HEK293 (cell line): ENCODE results near the gene MED13L.

ENCODE experiments used
- CTCF ChIA-PET: fragments of 350-600 bp; formaldehyde crosslinking; extraction: SDS; loops from one replicate; lab custom pipeline; 2021; ENCODE audit warnings: antibody characterized with exemption; lab: Yijun Ruan, JAX
- POLR2A ChIA-PET: fragments of 300-600 bp; formaldehyde crosslinking; extraction: SDS; loops from one replicate; lab custom pipeline; 2020; ENCODE audit warnings: antibody characterized with exemption, inconsistent platforms; lab: Yijun Ruan, JAX
- H3K27ac ChIP-seq: fragments of 200-500 bp; sonication (Bioruptor generic); 2 replicates; pipeline ENCODE4 v1.5.1; 2014; ENCODE audit warnings: low read depth, low read length, control low read depth, inconsistent platforms; ENCODE audit errors: extremely low read depth
- H3K36me3 ChIP-seq, 2 experiments: fragments of 200-500 bp in 1 of 2; sonication (Bioruptor generic) in 1 of 2; 1 replicate in 1 of 2; 2 replicates in 1 of 2; pipeline ENCODE4 v1.5.1; 2014 to 2017; ENCODE audit warnings: inconsistent platforms in 2 of 2, low read length in 2 of 2; ENCODE audit not compliant: control insufficient read depth in 2 of 2, insufficient read depth in 1 of 2
- H3K4me1 ChIP-seq: fragments of 200-500 bp; sonication (Bioruptor generic); 2 replicates; pipeline ENCODE4 v1.5.1; 2014; ENCODE audit warnings: mild to moderate bottlenecking, low read length, inconsistent platforms; ENCODE audit not compliant: control insufficient read depth, insufficient read depth
- H3K4me3 ChIP-seq: 2 replicates; pipeline ENCODE4 v1.5.1; 2011; ENCODE audit warnings: low read depth, mild to moderate bottlenecking, control low read depth, low read length, moderate library complexity
- H3K9me3 ChIP-seq: fragments of 200-500 bp; sonication (Bioruptor generic); 2 replicates; pipeline ENCODE4 v1.5.1; 2014; ENCODE audit warnings: low read depth, low read length, inconsistent platforms; ENCODE audit not compliant: control insufficient read depth, insufficient read depth
- FEZF1 ChIP-seq: fragments of 450-650 bp; formaldehyde crosslinking; IDR thresholded peaks from 2 replicates; pipeline ENCODE4 v1.5.1; 2016; ENCODE audit warnings: missing biosample characterization, missing genetic modification characterization
- GLIS1 ChIP-seq: fragments of 450-650 bp; formaldehyde crosslinking; IDR thresholded peaks from 2 replicates; pipeline ENCODE4 v1.5.1; 2016; ENCODE audit warnings: missing biosample characterization, missing genetic modification characterization
- HOXC10 ChIP-seq: sonication (generic); formaldehyde crosslinking; IDR thresholded peaks from 2 replicates; pipeline ENCODE4 v1.8.1; 2023; ENCODE audit warnings: mild to moderate bottlenecking, missing genetic modification reagents
- KLF9 ChIP-seq: fragments of 450-650 bp; formaldehyde crosslinking; IDR thresholded peaks from 2 replicates; pipeline ENCODE4 v1.5.1; 2016; ENCODE audit warnings: missing biosample characterization, missing genetic modification characterization, low read depth
- PRDM10 ChIP-seq: fragments of 450-650 bp; formaldehyde crosslinking; IDR thresholded peaks from 2 replicates; pipeline ENCODE4 v1.5.1; 2016; ENCODE audit warnings: missing biosample characterization, missing genetic modification characterization
- RBAK ChIP-seq: fragments of 450-650 bp; formaldehyde crosslinking; IDR thresholded peaks from 2 replicates; pipeline ENCODE4 v1.5.1; 2016; ENCODE audit warnings: missing biosample characterization, missing genetic modification characterization
- SCRT2 ChIP-seq: fragments of 450-650 bp; formaldehyde crosslinking; IDR thresholded peaks from 2 replicates; pipeline ENCODE4 v1.5.1; 2016; ENCODE audit warnings: missing biosample characterization, missing genetic modification characterization
- ZBTB20 ChIP-seq: fragments of 450-650 bp; formaldehyde crosslinking; IDR thresholded peaks from 2 replicates; pipeline ENCODE4 v1.5.1; 2016; ENCODE audit warnings: missing biosample characterization, missing genetic modification characterization
- ZBTB21 ChIP-seq: fragments of 450-650 bp; formaldehyde crosslinking; IDR thresholded peaks from 2 replicates; pipeline ENCODE4 v1.5.1; 2017; ENCODE audit warnings: missing biosample characterization, missing genetic modification characterization
- ZBTB7A ChIP-seq: fragments of 450-650 bp; formaldehyde crosslinking; IDR thresholded peaks from 2 replicates; pipeline ENCODE4 v1.5.1; 2016; ENCODE audit warnings: low read depth, missing biosample characterization, missing genetic modification characterization
- ZNF155 ChIP-seq: fragments of 450-650 bp; formaldehyde crosslinking; IDR thresholded peaks from 2 replicates; pipeline ENCODE4 v1.5.1; 2016; ENCODE audit warnings: missing biosample characterization, missing genetic modification characterization
- ZNF184 ChIP-seq: fragments of 450-650 bp; IDR thresholded peaks from 2 replicates; pipeline ENCODE4 v1.5.1; 2018; ENCODE audit warnings: missing biosample characterization, mild to moderate bottlenecking, missing genetic modification characterization
- ZNF292 ChIP-seq: fragments of 450-650 bp; formaldehyde crosslinking; IDR thresholded peaks from 2 replicates; pipeline ENCODE4 v1.5.1; 2016; ENCODE audit warnings: low read depth, missing biosample characterization, missing genetic modification characterization, borderline replicate concordance
- ZNF391 ChIP-seq: fragments of 450-650 bp; formaldehyde crosslinking; IDR thresholded peaks from 2 replicates; pipeline ENCODE4 v1.5.1; 2016; ENCODE audit warnings: low read depth, missing biosample characterization, missing genetic modification characterization, borderline replicate concordance
- ZNF404 ChIP-seq: fragments of 450-650 bp; formaldehyde crosslinking; IDR thresholded peaks from 2 replicates; pipeline ENCODE4 v1.5.1; 2017; ENCODE audit warnings: missing biosample characterization, missing genetic modification characterization
- ZNF416 ChIP-seq: fragments of 450-650 bp; formaldehyde crosslinking; IDR thresholded peaks from 2 replicates; pipeline ENCODE4 v1.5.1; 2016; ENCODE audit warnings: missing biosample characterization, missing genetic modification characterization
- ZNF433 ChIP-seq: fragments of 450-650 bp; formaldehyde crosslinking; IDR thresholded peaks from 2 replicates; pipeline ENCODE4 v1.5.1; 2016; ENCODE audit warnings: missing biosample characterization, missing genetic modification characterization, low read depth
- ZNF449 ChIP-seq: fragments of 450-650 bp; formaldehyde crosslinking; IDR thresholded peaks from 2 replicates; pipeline ENCODE4 v1.5.1; 2017; ENCODE audit warnings: missing biosample characterization, mild to moderate bottlenecking, missing genetic modification characterization, moderate library complexity
- ZNF513 ChIP-seq: fragments of 450-650 bp; IDR thresholded peaks from 2 replicates; pipeline ENCODE4 v1.5.1; 2018; ENCODE audit warnings: missing biosample characterization, missing genetic modification characterization
- ZNF529 ChIP-seq: fragments of 450-650 bp; formaldehyde crosslinking; IDR thresholded peaks from 2 replicates; pipeline ENCODE4 v1.5.1; 2017; ENCODE audit warnings: missing genetic modification characterization, missing biosample characterization; ENCODE audit not compliant: insufficient replicate concordance
- ZNF544 ChIP-seq: fragments of 450-650 bp; formaldehyde crosslinking; IDR thresholded peaks from 2 replicates; pipeline ENCODE4 v1.5.0; 2017; ENCODE audit warnings: missing biosample characterization, missing genetic modification characterization
- ZNF585B ChIP-seq: fragments of 450-650 bp; formaldehyde crosslinking; IDR thresholded peaks from 2 replicates; pipeline ENCODE4 v1.5.1; 2016; ENCODE audit warnings: missing biosample characterization, missing genetic modification characterization
- ZNF600 ChIP-seq: fragments of 450-650 bp; formaldehyde crosslinking; IDR thresholded peaks from 2 replicates; pipeline ENCODE4 v1.5.1; 2016; ENCODE audit warnings: missing biosample characterization, missing genetic modification characterization
- ZNF629 ChIP-seq: fragments of 450-650 bp; formaldehyde crosslinking; IDR thresholded peaks from 2 replicates; pipeline ENCODE4 v1.5.1; 2017; ENCODE audit warnings: missing biosample characterization, missing genetic modification characterization
- ZNF658 ChIP-seq: fragments of 450-650 bp; formaldehyde crosslinking; IDR thresholded peaks from 2 replicates; pipeline ENCODE4; 2016; ENCODE audit warnings: missing biosample characterization, missing genetic modification characterization
- ZNF785 ChIP-seq: fragments of 450-650 bp; formaldehyde crosslinking; IDR thresholded peaks from 2 replicates; pipeline ENCODE4 v1.5.1; 2016; ENCODE audit warnings: missing biosample characterization, missing genetic modification characterization
- ZNF791 ChIP-seq: fragments of 450-650 bp; formaldehyde crosslinking; IDR thresholded peaks from 2 replicates; pipeline ENCODE4 v1.5.1; 2016; ENCODE audit warnings: missing biosample characterization, missing genetic modification characterization
- ZNF792 ChIP-seq: fragments of 450-650 bp; formaldehyde crosslinking; IDR thresholded peaks from 2 replicates; pipeline ENCODE4 v1.5.1; 2016; ENCODE audit warnings: missing biosample characterization, missing genetic modification characterization
- ZSCAN5A ChIP-seq: fragments of 450-650 bp; formaldehyde crosslinking; IDR thresholded peaks from 2 replicates; pipeline ENCODE4 v1.5.1; 2016; ENCODE audit warnings: missing biosample characterization, missing genetic modification characterization

The MED13L gene

GRCh38 chr12:116027551-116027821, 250.0 kb downstream of the MED13L start:
- Histone ChIP-seq H3K4me1 (peaks cover 5% of the 10 kb centered on the region; the same call in 1 of the 2 replicates), H3K4me3 (no peak overlapping the region), H3K36me3 (0 out of 3 replicates have a peak, but pooled peaks cover 0 to 3% of the 10 kb centered on the region in 2 experiments), H3K27ac (no peak overlapping the region), H3K9me3 (no peaks in the 10 kb centered on the region)
- POLR2A ChIA-PET: no interaction called here
- TF ChIP-seq FEZF1 (tag by site-specific recombination): no peak
- no peak for TF ChIP-seq ZNF791 (tag by site-specific recombination)
- no peak for TF ChIP-seq ZNF585B (tag by site-specific recombination)
- no peak for TF ChIP-seq ZNF449
- TF ChIP-seq ZNF658 (tag by site-specific recombination): no peak
- TF ChIP-seq SCRT2: no peak
- TF ChIP-seq HOXC10 (CRISPR knock-in tag): no peak
- TF ChIP-seq RBAK (tag by site-specific recombination): no peak
- TF ChIP-seq ZNF433 (tag by site-specific recombination): no peak
- TF ChIP-seq ZNF155 (tag by site-specific recombination): no peak
- no peak for TF ChIP-seq ZNF785 (tag by site-specific recombination)
- no peak for TF ChIP-seq ZNF391 (tag by site-specific recombination)
- no peak for TF ChIP-seq ZNF600 (tag by site-specific recombination)
- no peak for TF ChIP-seq ZNF792 (tag by site-specific recombination)
- CTCF ChIA-PET: interaction anchor here (0.6 kb wide), 1 partner anchor 102 kb away, joined by 3 read pairs; no protein-coding TSS in a partner anchor

- POLR2A ChIA-PET: interaction anchor here (0.5 kb wide), 1 partner anchor 1148 kb away, joined by 3 read pairs; no protein-coding TSS in a partner anchor
- Histone ChIP-seq H3K27ac (no peak overlapping the region), H3K4me3 (no peak overlapping the region), H3K4me1 (peaks cover 5% of the 10 kb centered on the region; the same call in 1 of the 2 replicates), H3K9me3 (no peaks in the 10 kb centered on the region), H3K36me3 (0 out of 3 replicates have a peak, but pooled peaks cover 0 to 3% of the 10 kb centered on the region in 2 experiments)
- CTCF ChIA-PET: interaction anchor here (0.6 kb wide), 1 partner anchor 102 kb away, joined by 3 read pairs; no protein-coding TSS in a partner anchor
- TF ChIP-seq ZNF513 (tag by site-specific recombination): no peak
- no peak for TF ChIP-seq ZNF529 (tag by site-specific recombination)
- TF ChIP-seq ZBTB20 (tag by site-specific recombination): no peak
- TF ChIP-seq KLF9 (tag by site-specific recombination): no peak
- no peak for TF ChIP-seq ZNF629 (tag by site-specific recombination)
- TF ChIP-seq GLIS1 (tag by site-specific recombination): no peak
- TF ChIP-seq ZNF292 (tag by site-specific recombination): no peak
- no peak for TF ChIP-seq ZNF416
- no peak for TF ChIP-seq ZNF404
- no peak for TF ChIP-seq ZNF544
- TF ChIP-seq ZSCAN5A: no peak
- TF ChIP-seq ZBTB7A (tag by site-specific recombination): no peak
- no peak for TF ChIP-seq PRDM10 (tag by site-specific recombination)
- TF ChIP-seq ZNF184 (tag by site-specific recombination): no peak
- TF ChIP-seq ZBTB21: no peak
- TF ChIP-seq FEZF1 (tag by site-specific recombination): no peak
Measured at GRCh38 chr12:116026768-116027550, 250.5 kb downstream of the MED13L start.
